OCI-LY7 (cell line): Measurements from ENCODE around the gene PRIMPOL. TPM values are rescaled to one million over a fixed set of nuclear protein-coding genes. Genes with fewer than 3 reads are reported as not detected.

ENCODE experiments used
- BruUV-seq: library from RNA; stranded (reverse); fragments of 400-500 nt; replicated peaks from 2 replicates; lab custom pipeline; 2021; lab: Mats Ljungman, UMichigan
- CTCF ChIA-PET: fragments of 300-600 bp; sonication (Branson Sonifier 250); formaldehyde crosslinking; loops from one replicate; lab custom pipeline; 2022; ENCODE audit warnings: antibody characterized with exemption; ENCODE audit not compliant: unreplicated experiment; lab: Charles Lee
- POLR2A ChIA-PET: fragments of 300-600 bp; sonication (Branson Sonifier 250); formaldehyde crosslinking; loops from one replicate; lab custom pipeline; 2022; ENCODE audit warnings: antibody characterized with exemption; lab: Charles Lee
- DNase-seq: peaks from one replicate; pipeline ENCODE4 v3.0.0-alpha.2; 2015; ENCODE audit warnings: low spot score
- H2AFZ ChIP-seq: fragments of 200-600 bp; sonication (generic), shearing (Covaris generic); 2 replicates; pipeline ENCODE4 v1.6.1; 2014; ENCODE audit warnings: mild to moderate bottlenecking, antibody characterized with exemption, low read length, moderate library complexity
- H3K27ac ChIP-seq: fragments of 200-600 bp; sonication (generic); 2 replicates; pipeline ENCODE4 v1.5.1; 2014; ENCODE audit warnings: mixed run types, low read depth, mild to moderate bottlenecking, moderate library complexity, low read length, inconsistent platforms; ENCODE audit not compliant: poor library complexity, severe bottlenecking
- H3K36me3 ChIP-seq: fragments of 200-600 bp; sonication (generic); 2 replicates; pipeline ENCODE4 v1.6.1; 2014; ENCODE audit warnings: mild to moderate bottlenecking, antibody characterized with exemption, low read length, moderate library complexity, mixed read lengths; ENCODE audit not compliant: insufficient read depth
- H3K4me1 ChIP-seq: fragments of 200-600 bp; sonication (generic); 2 replicates; pipeline ENCODE4 v1.5.1; 2014; ENCODE audit warnings: mild to moderate bottlenecking, low read length; ENCODE audit not compliant: insufficient read depth, poor library complexity, severe bottlenecking
- H3K4me2 ChIP-seq: fragments of 200-600 bp; sonication (generic); 2 replicates; pipeline ENCODE4 v1.6.1; 2014; ENCODE audit warnings: mild to moderate bottlenecking, low read length
- H3K4me3 ChIP-seq: fragments of 200-600 bp; sonication (generic); 2 replicates; pipeline ENCODE4 v1.5.1; 2014; ENCODE audit warnings: mild to moderate bottlenecking, low read depth, low read length; ENCODE audit not compliant: poor library complexity, severe bottlenecking
- H3K79me2 ChIP-seq: fragments of 200-600 bp; sonication (generic); 2 replicates; pipeline ENCODE4 v1.6.1; 2016; ENCODE audit warnings: low read depth, mild to moderate bottlenecking, low read length, moderate library complexity, mixed read lengths; ENCODE audit not compliant: insufficient read depth
- H3K9me2 ChIP-seq: fragments of 200-600 bp; sonication (generic); 2 replicates; pipeline ENCODE4 v1.6.1; 2016; ENCODE audit warnings: mild to moderate bottlenecking, low read length, mixed read lengths; ENCODE audit not compliant: insufficient read depth
- H3K9me3 ChIP-seq: fragments of 200-600 bp; sonication (generic); 2 replicates; pipeline ENCODE4 v1.6.1; 2014; ENCODE audit warnings: mild to moderate bottlenecking, mixed run types, low read length, mixed read lengths
- H4K20me1 ChIP-seq: fragments of 200-600 bp; sonication (generic); 2 replicates; pipeline ENCODE4 v1.6.1; 2014; ENCODE audit warnings: mild to moderate bottlenecking, antibody characterized with exemption, low read length, moderate library complexity, mixed read lengths; ENCODE audit not compliant: insufficient read depth
- EZH2phosphoT487 ChIP-seq: fragments of 200-600 bp; sonication (generic); IDR thresholded peaks from 2 replicates; pipeline ENCODE4 v1.6.1; 2018; ENCODE audit warnings: low read depth, borderline replicate concordance, mild to moderate bottlenecking, mixed run types, antibody characterized with exemption, low read length, moderate library complexity, mixed read lengths
- intact Hi-C: fragments of 100-400 bp; cut with micrococcal nuclease; formaldehyde crosslinking; loops from one replicate; pipeline ENCODE4 v1.10.0; 2022; ENCODE audit not compliant: unreplicated experiment
- total RNA-seq, 2 experiments: library from RNA; depleted of rRNA in 1 of 2; stranded (reverse); fragments of >200 nt in 1 of 2; shearing (Covaris generic) in 1 of 2; gene quantifications; 2 replicates each; pipeline ENCODE4 v1.2.3, GENCODE V29; 2014 to 2022
- TF ChIP-seq, protein P1 (sequence below): fragments of 200-600 bp; sonication (generic); conservative IDR thresholded peaks from 2 replicates; pipeline ENCODE4 v1.5.1; 2014; ENCODE audit warnings: mild to moderate bottlenecking, antibody characterized with exemption, low read length, moderate library complexity, mixed read lengths

The PRIMPOL gene
- total RNA-seq, 2 experiments from 2014 or later = 8.8 to 23.4 TPM

DNA sequence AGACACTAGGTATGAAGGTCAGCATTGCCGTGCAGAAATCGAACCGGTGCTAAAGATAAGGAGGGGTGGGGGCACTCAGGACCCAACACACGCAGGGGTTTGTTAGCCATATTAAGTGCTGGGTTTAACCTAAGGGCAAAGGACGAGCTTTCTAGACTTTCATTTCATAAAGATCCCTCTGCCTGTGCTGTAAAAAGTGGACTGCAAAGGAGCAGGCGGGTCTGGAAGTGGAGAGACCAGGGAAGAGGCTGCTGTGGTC is 1.6 kb upstream of the PRIMPOL start:
- no peak for DNase-seq
- Histone ChIP-seq H3K9me2 (no peaks in the 10 kb centered on the region), H3K79me2 (peaks cover 65% of the 10 kb centered on the region), H3K4me2 (peak overlapping the region; percentile 81), H3K36me3 (peaks cover 46% of the 10 kb centered on the region), H3K9me3 (no peaks in the 10 kb centered on the region), H3K4me1 (peaks cover 42% of the 10 kb centered on the region), H4K20me1 (peaks cover 17% of the 10 kb centered on the region), H2AFZ (no peak overlapping the region), H3K4me3 (peak overlapping the region; percentile 93), H3K27ac (peak overlapping the region; percentile 79)
- CTCF ChIA-PET = no interaction called here
- no TSS peak for BruUV-seq
- no peak for TF ChIP-seq EZH2phosphoT487
- TF ChIP-seq, protein P1, sequence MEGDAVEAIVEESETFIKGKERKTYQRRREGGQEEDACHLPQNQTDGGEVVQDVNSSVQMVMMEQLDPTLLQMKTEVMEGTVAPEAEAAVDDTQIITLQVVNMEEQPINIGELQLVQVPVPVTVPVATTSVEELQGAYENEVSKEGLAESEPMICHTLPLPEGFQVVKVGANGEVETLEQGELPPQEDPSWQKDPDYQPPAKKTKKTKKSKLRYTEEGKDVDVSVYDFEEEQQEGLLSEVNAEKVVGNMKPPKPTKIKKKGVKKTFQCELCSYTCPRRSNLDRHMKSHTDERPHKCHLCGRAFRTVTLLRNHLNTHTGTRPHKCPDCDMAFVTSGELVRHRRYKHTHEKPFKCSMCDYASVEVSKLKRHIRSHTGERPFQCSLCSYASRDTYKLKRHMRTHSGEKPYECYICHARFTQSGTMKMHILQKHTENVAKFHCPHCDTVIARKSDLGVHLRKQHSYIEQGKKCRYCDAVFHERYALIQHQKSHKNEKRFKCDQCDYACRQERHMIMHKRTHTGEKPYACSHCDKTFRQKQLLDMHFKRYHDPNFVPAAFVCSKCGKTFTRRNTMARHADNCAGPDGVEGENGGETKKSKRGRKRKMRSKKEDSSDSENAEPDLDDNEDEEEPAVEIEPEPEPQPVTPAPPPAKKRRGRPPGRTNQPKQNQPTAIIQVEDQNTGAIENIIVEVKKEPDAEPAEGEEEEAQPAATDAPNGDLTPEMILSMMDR = no peak
- intact Hi-C loops = loop anchor here (2.0 to 10.0 kb wide), 6 partner anchors 109 to 1544 kb away; partner anchors contain the start of genes CDKN2AIP, CYP4V2 and SLC25A4
- POLR2A ChIA-PET = interaction anchor here (1.0 to 2.3 kb wide), 8 partner anchors 10 to 379 kb away, joined by 3 to 18 read pairs (median 4); partner anchors contain the start of gene CENPU

GRCh38 chr4:184648313-184649025 is 1.1 kb upstream of the PRIMPOL start:
- H3K27ac ChIP-seq = peak overlapping the region; percentile 79
- 0 out of 2 replicates have a peak overlapping the region, but pooled peaks have one; percentile 23 for H2AFZ ChIP-seq
- POLR2A ChIA-PET = interaction anchor here (0.7 to 2.3 kb wide), 13 partner anchors 10 to 384 kb away, joined by 3 to 18 read pairs (median 4); partner anchors contain the start of gene CENPU
- no peaks in the 10 kb centered on the region for H3K9me2 ChIP-seq
- no TSS peak for BruUV-seq
- H3K4me2 ChIP-seq = peak overlapping the region; percentile 81
- H3K9me3 ChIP-seq = no peaks in the 10 kb centered on the region
- peak; percentile 72 for DNase-seq
- peak overlapping the region; percentile 93 for H3K4me3 ChIP-seq
- TF ChIP-seq, protein P1 = no peak
- no peak for TF ChIP-seq EZH2phosphoT487
- CTCF ChIA-PET = interaction anchor here (0.6 kb wide), 1 partner anchor 201 kb away, joined by 4 read pairs; no protein-coding TSS in a partner anchor
- intact Hi-C loops = loop anchor here (1.0 to 10.0 kb wide), 10 partner anchors 86 to 1544 kb away; partner anchors contain the start of genes CDKN2AIP, CENPU, CYP4V2 and IRF2
- peaks cover 43% of the 10 kb centered on the region for H3K36me3 ChIP-seq
- H3K79me2 ChIP-seq = peaks cover 64% of the 10 kb centered on the region
- H3K4me1 ChIP-seq = peaks cover 42% of the 10 kb centered on the region
- H4K20me1 ChIP-seq = peaks cover 17% of the 10 kb centered on the region
